ENCODE data around the gene SH2D7.

- TF ChIP-seq EZH2 (IDR thresholded peaks at IDR 0.05; ENCODE audit: insufficient read depth, poor library complexity, severe bottlenecking) (no peak), EZH2phosphoT487 (IDR thresholded peaks at IDR 0.05; ENCODE audit: insufficient read depth, low read depth) (no peak)
Measured at GRCh38 chr15:78051596-78051995, 40.8 kb upstream of the SH2D7 start.

All from GM23248 (cell line).